GM19395 (cell line): ENCODE measurements around the gene DMAC2L.
"Not testable (repeated sequence)": the region's sequence is repeated elsewhere in the genome, so short reads cannot be mapped to it uniquely, and the experiment has no call there.

Source experiments
- ATAC-seq: cut with Tn5 transposase; IDR thresholded peaks from one replicate; pipeline ENCODE4 v1.9.1; 2021; ENCODE audit warnings: mild to moderate bottlenecking, moderate library complexity; ENCODE audit not compliant: unreplicated experiment

The DMAC2L gene

GRCh38 chr14:50353126-50353525 is 41.0 kb downstream of the DMAC2L start:
- no peak for ATAC-seq

- no peak for ATAC-seq
Measured at GRCh38 chr14:50354527-50354926, 42.4 kb downstream of the DMAC2L start.

GRCh38 chr14:50355692-50356091 is 43.6 kb downstream of the DMAC2L start:
- no peak for ATAC-seq

GRCh38 chr14:50356283-50356682 is 44.2 kb downstream of the DMAC2L start:
- not testable (repeated sequence) for ATAC-seq

- ATAC-seq = no peak
Measured at GRCh38 chr14:50357124-50357523, 45.0 kb downstream of the DMAC2L start.

- no peak for ATAC-seq
Measured at GRCh38 chr14:50357753-50358395, 45.8 kb downstream of the DMAC2L start.

- ATAC-seq = no peak
Measured at GRCh38 chr14:50359631-50360030, 47.5 kb downstream of the DMAC2L start.

- ATAC-seq = no peak
Measured at GRCh38 chr14:50360093-50360492, 48.0 kb downstream of the DMAC2L start.

GRCh38 chr14:50360851-50361250 is 48.7 kb downstream of the DMAC2L start:
- ATAC-seq = no peak

GRCh38 chr14:50361473-50362403 is 49.6 kb downstream of the DMAC2L start:
- ATAC-seq = not testable (repeated sequence)

- ATAC-seq = peak; percentile 34
Measured at GRCh38 chr14:50362764-50363713, 50.9 kb downstream of the DMAC2L start.

- ATAC-seq = peak; percentile 94
Measured at GRCh38 chr14:50363714-50364111, 51.6 kb downstream of the DMAC2L start.

- ATAC-seq = no peak
Measured at GRCh38 chr14:50364792-50365191, 52.7 kb downstream of the DMAC2L start.

- not testable (repeated sequence) for ATAC-seq
Measured at GRCh38 chr14:50365572-50365971, 53.4 kb downstream of the DMAC2L start.

GRCh38 chr14:50366115-50366514 is 54.0 kb downstream of the DMAC2L start:
- no peak for ATAC-seq

GRCh38 chr14:50366589-50366988 is 54.5 kb downstream of the DMAC2L start:
- no peak for ATAC-seq

- no peak for ATAC-seq
Measured at GRCh38 chr14:50371546-50371945, 59.4 kb downstream of the DMAC2L start.

- ATAC-seq = no peak
Measured at GRCh38 chr14:50373959-50374358, 61.8 kb downstream of the DMAC2L start.

GRCh38 chr14:50375760-50376159 is 63.6 kb downstream of the DMAC2L start:
- ATAC-seq = no peak
